ENCODE measurements around the gene CYB561D2. TPM values are rescaled to one million over a fixed set of nuclear protein-coding genes. Genes with fewer than 3 reads are reported as not detected.

The CYB561D2 gene
- total RNA-seq, 1 experiment from 2014 or later = 27.5 TPM

DNA sequence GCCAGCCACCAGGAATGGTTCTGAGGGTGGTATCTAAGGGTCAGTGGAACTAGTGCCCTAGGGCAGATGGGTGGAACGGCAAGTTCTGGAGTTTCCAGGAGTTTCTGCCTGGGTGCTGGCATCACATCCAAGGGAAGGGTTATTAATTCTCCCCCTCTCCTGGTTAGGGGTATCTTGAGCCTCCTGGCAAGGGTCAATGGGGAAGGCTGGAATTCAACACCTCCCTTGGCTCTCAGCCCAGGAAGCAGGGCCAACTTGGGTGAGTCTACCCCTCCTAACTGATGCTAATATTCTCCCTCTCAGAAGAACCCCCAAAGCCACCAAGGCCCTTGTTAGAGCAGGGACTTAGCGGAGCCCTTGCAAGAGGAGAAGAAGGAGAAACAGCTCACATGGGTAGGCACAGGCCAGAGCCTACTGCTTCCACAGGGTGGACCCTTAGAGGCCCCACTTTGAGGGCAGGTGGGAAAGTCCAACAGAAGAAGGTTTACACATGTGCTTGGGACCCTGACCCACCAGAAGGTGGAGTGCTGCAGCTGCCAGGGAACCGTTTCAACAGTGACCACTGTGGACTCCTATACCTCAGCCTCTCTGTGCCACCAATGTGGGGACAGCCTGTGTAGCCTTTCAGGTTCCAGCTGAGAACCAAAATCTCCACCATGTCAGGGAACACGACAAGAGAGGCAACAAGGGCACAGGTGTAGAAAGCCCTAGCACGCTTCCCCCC lies 5.3 kb downstream of the CYB561D2 start:
- Histone ChIP-seq H3K4me1 (ENCODE audit: control insufficient read depth, insufficient read depth, low read length) (peaks cover 17% of the 10 kb centered on the region), H3K27me3 (ENCODE audit: control insufficient read depth, insufficient read depth, low read length) (no peaks in the 10 kb centered on the region), H3K4me3 (ENCODE audit: low read depth in 2 of 2, low read length in 2 of 2) (no peak overlapping the region; a peak in 2 of 4 replicates), H3K9me3 (ENCODE audit: control insufficient read depth, insufficient read depth, low read depth, low read length) (no peaks in the 10 kb centered on the region), H3K36me3 (ENCODE audit: control insufficient read depth, insufficient read depth, low read length) (no peaks in the 10 kb centered on the region), H3K27ac (ENCODE audit: low read length) (no peak overlapping the region)
- ChIA-PET POLR2A (no interaction called here), CTCF (interaction anchor here (2.0 kb wide), 1 partner anchor 8 kb away, joined by 5 read pairs; no protein-coding TSS in a partner anchor)
- no peak for ATAC-seq
- in situ Hi-C loops (cut with HindIII; ENCODE audit: low pct_unique_long_range_greater_than_20kb, low sequenced_read_pairs) (no loop called here), intact Hi-C loops (cut with micrococcal nuclease; ENCODE audit: unreplicated experiment) (no loop called here)
- no peak for DNase-seq (ENCODE audit: low read depth, low spot score)
- TF ChIP-seq CTCF (IDR thresholded peaks at IDR 0.05) (no peak; the same call in 1 of the 2 replicates), POLR2AphosphoS5 (IDR thresholded peaks at IDR 0.05; ENCODE audit: low read depth, low read length) (no peak), TCF7L2 (IDR thresholded peaks at IDR 0.05; ENCODE audit: low read depth, low read length) (no peak), REST (IDR thresholded peaks at IDR 0.05; ENCODE audit: insufficient read depth in 1 of 2, low read depth in 2 of 2, low read length in 1 of 2) (no peak), SIN3A (IDR thresholded peaks at IDR 0.05; ENCODE audit: borderline replicate concordance, insufficient read depth, low read depth, low read length) (no peak)
- no TSS peak for BruUV-seq (replicated peaks)

DNA sequence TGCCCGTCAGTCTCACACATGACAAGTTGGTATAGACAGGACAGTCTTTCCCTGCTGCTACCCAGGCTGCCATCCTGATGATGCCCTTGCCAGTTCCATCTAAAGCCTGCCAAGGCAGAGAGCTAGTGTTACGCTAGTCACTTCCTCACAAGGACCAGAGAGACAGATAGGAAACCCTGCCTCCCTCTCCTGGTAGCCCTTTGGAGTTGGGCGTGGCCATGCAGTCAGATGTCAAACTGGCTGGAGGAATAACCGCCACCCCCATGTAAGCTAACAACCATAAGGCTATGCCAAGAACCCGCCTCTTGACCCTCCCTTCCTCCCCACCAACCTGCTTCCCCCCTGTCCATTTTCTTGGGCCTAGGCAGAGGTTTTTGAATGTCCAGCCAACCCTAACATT lies 5.9 kb downstream of the CYB561D2 start:
- no peaks in the 10 kb centered on the region for H3K9me3 ChIP-seq (ENCODE audit: control insufficient read depth, insufficient read depth, low read depth, low read length)
- BruUV-seq (replicated peaks) = no TSS peak
- peak overlapping the region; percentile 71 to 79 for H3K4me3 ChIP-seq (ENCODE audit: low read depth in 2 of 2, low read length in 2 of 2)
- ChIA-PET POLR2A (no interaction called here), CTCF (interaction anchor here (0.6 to 2.0 kb wide), 2 partner anchors 9 to 14 kb away, joined by 5 to 12 read pairs; no protein-coding TSS in a partner anchor)
- no peaks in the 10 kb centered on the region for H3K27me3 ChIP-seq (ENCODE audit: control insufficient read depth, insufficient read depth, low read length)
- intact Hi-C loops (cut with micrococcal nuclease; ENCODE audit: unreplicated experiment) (no loop called here), in situ Hi-C loops (cut with HindIII; ENCODE audit: low pct_unique_long_range_greater_than_20kb, low sequenced_read_pairs) (no loop called here)
- H3K27ac ChIP-seq (ENCODE audit: low read length) = no peak overlapping the region
- H3K36me3 ChIP-seq (ENCODE audit: control insufficient read depth, insufficient read depth, low read length) = no peaks in the 10 kb centered on the region
- H3K4me1 ChIP-seq (ENCODE audit: control insufficient read depth, insufficient read depth, low read length) = peaks cover 16% of the 10 kb centered on the region
- TF ChIP-seq CTCF (IDR thresholded peaks at IDR 0.05) (no peak), TCF7L2 (IDR thresholded peaks at IDR 0.05; ENCODE audit: low read depth, low read length) (no peak), POLR2AphosphoS5 (IDR thresholded peaks at IDR 0.05; ENCODE audit: low read depth, low read length) (no peak), SIN3A (IDR thresholded peaks at IDR 0.05; ENCODE audit: borderline replicate concordance, insufficient read depth, low read depth, low read length) (no peak), REST (IDR thresholded peaks at IDR 0.05; ENCODE audit: insufficient read depth in 1 of 2, low read depth in 2 of 2, low read length in 1 of 2) (no peak)
- ATAC-seq (no peak), DNase-seq (ENCODE audit: low read depth, low spot score) (no peak)
